GM12801 (cell line): Measurements from ENCODE around the gene PDK1.

Source experiments
- TF ChIP-seq, protein P1 (sequence below): IDR thresholded peaks from one replicate; pipeline ENCODE4 v1.5.1; 2011; ENCODE audit warnings: control low read depth; ENCODE audit not compliant: insufficient read length; ENCODE audit errors: extremely low read depth

PDK1 gene

DNA sequence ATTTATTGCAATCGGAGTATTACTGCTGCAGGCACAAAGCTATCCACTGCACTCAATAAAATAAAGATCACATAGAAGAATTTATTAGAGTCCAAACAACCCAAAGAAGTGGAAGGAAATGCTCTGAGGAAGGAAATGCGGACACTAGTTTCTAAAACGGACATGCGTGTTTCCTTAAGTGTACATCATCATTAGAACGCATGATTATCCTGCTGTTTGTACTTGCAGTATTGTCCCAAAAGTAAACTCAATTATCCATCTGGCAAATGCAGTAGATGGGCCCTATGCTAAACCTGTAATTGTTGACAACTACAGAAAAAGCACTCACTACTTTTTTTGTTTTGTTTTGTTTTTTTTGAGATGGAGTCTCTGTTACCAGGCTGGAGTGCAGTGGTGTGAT lies 53.6 kb downstream of the PDK1 start:
- TF ChIP-seq, protein P1, sequence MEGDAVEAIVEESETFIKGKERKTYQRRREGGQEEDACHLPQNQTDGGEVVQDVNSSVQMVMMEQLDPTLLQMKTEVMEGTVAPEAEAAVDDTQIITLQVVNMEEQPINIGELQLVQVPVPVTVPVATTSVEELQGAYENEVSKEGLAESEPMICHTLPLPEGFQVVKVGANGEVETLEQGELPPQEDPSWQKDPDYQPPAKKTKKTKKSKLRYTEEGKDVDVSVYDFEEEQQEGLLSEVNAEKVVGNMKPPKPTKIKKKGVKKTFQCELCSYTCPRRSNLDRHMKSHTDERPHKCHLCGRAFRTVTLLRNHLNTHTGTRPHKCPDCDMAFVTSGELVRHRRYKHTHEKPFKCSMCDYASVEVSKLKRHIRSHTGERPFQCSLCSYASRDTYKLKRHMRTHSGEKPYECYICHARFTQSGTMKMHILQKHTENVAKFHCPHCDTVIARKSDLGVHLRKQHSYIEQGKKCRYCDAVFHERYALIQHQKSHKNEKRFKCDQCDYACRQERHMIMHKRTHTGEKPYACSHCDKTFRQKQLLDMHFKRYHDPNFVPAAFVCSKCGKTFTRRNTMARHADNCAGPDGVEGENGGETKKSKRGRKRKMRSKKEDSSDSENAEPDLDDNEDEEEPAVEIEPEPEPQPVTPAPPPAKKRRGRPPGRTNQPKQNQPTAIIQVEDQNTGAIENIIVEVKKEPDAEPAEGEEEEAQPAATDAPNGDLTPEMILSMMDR, result no peak

DNA sequence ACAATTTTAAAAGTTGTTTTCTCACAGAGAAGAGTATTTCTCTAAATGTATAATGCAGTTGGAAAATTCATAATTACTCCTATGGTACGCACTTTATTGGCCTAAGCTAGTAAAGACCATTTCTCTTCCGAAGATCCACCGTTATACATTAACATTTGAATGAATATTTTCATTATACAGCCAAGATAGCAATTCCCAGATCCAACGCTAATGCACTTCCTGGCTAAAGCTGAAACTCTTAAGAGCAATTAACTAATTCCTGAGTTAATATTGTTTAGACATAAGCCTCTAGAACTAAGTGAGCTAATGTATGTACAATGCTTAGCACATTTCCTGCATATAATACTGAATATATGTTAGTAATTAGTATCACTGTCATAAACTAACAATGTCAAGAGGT lies 56.2 kb downstream of the PDK1 start:
- TF ChIP-seq, protein P1, result no peak

DNA sequence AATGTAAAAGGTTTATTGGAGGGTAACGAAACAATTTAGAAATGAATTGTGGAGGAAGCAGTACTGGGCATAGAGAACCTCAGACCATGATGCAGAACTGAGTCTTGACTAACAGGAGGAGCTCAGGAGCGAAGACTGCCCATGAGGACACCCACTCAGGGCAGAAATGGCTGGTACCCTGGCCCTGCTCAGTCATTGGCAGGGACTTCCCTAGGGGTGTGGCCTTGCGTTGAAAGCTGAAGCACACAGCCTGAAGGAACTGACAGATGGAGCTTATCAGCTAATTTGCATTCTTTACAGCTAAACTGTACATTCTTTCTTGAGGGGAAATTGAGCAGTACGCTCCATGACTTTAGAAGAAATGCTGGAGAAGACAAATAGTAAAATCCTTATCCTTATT lies 57.1 kb downstream of the PDK1 start:
- TF ChIP-seq, protein P1, result no peak

DNA sequence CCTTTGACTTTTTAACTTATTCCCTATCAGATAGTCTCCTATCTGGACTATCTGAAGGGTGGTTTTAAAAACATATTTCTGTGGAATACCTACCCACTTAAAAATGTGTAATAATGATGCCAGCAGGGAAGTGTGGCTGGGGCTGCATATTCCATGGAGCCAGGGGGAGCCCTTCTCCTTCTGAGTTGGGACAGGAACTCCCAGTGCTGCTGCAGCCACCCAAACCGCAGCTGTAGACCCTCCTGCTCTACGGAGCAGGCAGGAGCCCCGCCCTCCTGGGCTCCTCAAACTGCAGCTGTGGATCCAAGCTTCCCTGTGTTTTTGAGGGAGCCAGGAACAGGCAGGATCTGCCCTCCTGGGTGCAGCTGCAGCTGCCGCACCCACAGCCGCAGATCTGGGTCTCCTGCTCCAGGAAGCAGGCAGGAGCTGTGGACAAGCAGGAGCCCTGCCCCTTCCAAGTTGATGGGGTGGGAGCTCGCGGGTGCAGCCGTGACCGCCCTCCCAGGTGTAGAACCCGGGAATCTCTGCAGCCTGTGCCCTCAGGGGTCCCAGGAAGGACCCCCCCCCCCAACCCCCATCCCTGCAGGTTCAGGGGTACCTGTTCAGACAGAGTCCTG lies 57.8 kb downstream of the PDK1 start:
- TF ChIP-seq, protein P1, result no peak

DNA sequence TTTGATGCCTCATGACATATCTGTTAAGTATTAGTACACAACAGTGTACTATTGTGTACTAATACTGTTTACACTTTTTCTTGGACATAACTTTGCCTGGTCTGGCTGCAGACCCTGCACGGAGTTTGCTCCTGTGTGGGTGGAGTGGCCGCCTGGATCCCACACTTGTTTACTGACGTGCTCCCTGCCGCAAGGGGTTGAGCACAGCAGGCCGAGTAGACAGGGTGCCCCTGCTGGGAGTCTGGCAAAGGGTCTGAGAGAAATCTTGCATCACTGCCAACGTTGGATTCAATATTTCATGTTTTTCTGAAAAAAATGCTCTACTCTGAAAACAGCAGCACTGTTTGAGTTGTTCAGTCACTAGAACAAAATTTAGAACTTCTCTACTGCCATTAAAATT lies 59.0 kb downstream of the PDK1 start:
- TF ChIP-seq, protein P1, result no peak

DNA sequence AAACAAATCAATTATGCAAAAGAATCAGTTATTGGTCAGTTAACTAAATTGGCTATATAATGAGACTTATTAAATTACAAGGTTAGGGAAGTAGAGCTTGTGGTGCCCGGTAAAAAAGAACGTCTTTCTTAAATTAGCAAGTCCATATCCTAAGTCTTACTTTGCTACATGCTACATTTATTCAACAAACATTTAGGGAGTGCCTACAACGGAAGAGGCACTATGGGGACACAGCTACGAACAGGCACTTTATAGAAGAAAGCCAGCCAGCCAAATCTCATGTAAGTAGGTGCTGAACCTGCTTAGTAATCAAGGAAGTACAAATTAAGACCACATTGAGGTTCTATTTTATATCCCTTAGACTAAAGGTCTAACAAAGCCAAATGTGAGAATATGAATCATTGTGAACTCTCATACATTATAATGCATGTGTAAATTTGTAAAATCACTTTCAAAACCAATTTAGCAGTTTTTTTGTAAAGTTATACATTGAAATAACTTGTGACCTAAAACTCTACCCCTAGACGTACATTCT lies 59.9 kb downstream of the PDK1 start:
- TF ChIP-seq, protein P1, result no peak

DNA sequence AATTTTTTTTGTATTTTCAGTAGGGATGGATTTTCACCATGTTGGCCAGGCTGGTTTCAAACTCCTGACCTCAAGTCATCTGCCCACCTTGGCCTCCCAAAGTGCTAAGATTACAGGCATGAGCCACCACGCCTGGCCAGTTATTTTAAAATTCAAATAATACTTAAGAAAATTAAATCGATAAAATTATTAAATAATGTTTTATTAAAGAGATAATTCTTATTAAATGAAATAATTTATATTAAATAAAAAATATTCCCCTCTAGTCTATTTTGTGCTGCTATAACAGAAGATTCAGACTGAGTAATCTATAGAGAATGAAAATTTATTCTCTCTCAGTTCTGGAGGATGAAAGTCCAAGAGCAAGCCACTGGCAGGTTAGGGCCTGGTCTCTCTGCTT lies 61.2 kb downstream of the PDK1 start:
- TF ChIP-seq, protein P1, result no peak
